ENCODE measurements around the gene GUCA2B. TPM values are rescaled to one million over a fixed set of nuclear protein-coding genes. Genes with fewer than 3 reads are reported as not detected.

GUCA2B gene
- total RNA-seq, 1 donor from 2014 or later = not detected

GRCh38 chr1:42183210-42183956 is 30.2 kb downstream of the GUCA2B start:
- no peak for TF ChIP-seq CTCF (IDR thresholded peaks at IDR 0.05)

GRCh38 chr1:42183957-42184268 is 30.7 kb downstream of the GUCA2B start:
- Mint-ChIP-seq H3K36me3 (ENCODE audit: unreplicated experiment) (peaks cover 23% of the 10 kb centered on the region), H3K4me3 (ENCODE audit: unreplicated experiment) (no peak overlapping the region), H3K27ac (ENCODE audit: unreplicated experiment) (no peak overlapping the region), H3K27me3 (ENCODE audit: unreplicated experiment) (no peaks in the 10 kb centered on the region), H3K4me1 (ENCODE audit: unreplicated experiment) (peaks cover 15% of the 10 kb centered on the region), H3K9me3 (ENCODE audit: unreplicated experiment) (no peaks in the 10 kb centered on the region)
- DNase-seq (ENCODE audit: extremely low spot score, unreplicated experiment) = no peak
- no peak for TF ChIP-seq CTCF (IDR thresholded peaks at IDR 0.05)

More at GRCh38 chr1:42183210-42183956, 30.2 kb downstream of the GUCA2B start:
- Mint-ChIP-seq H3K27ac (ENCODE audit: unreplicated experiment) (no peak overlapping the region), H3K4me3 (ENCODE audit: unreplicated experiment) (no peak overlapping the region), H3K27me3 (ENCODE audit: unreplicated experiment) (no peaks in the 10 kb centered on the region), H3K9me3 (ENCODE audit: unreplicated experiment) (no peaks in the 10 kb centered on the region), H3K4me1 (ENCODE audit: unreplicated experiment) (peaks cover 15% of the 10 kb centered on the region), H3K36me3 (ENCODE audit: unreplicated experiment) (peaks cover 20% of the 10 kb centered on the region)
- DNase-seq (ENCODE audit: extremely low spot score, unreplicated experiment) = no peak

DNA sequence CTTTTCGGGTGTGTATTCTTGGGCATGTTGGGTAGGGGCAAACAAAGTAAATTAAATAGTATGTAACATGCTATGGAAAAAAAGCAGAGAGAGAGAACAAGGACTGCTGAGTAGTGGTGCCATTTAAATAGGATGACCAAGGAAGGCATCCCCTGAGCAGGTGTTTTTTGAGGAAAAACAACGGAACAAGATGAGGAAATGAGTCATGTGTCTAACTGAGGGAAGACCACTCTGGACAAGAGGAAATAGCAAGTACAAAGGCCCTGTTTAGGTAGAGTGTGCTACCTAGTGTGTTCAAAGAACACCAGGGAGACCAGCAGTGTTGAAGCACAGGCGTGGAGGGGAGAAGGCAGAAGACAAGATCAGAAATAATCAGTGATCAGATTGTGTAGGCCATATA is 31.4 kb downstream of the GUCA2B start:
- no peak overlapping the region for H3K4me3 Mint-ChIP-seq (ENCODE audit: unreplicated experiment)
- H3K36me3 Mint-ChIP-seq (ENCODE audit: unreplicated experiment) = peaks cover 30% of the 10 kb centered on the region
- DNase-seq (ENCODE audit: extremely low spot score, unreplicated experiment) = no peak

GRCh38 chr1:42186152-42186551 is 32.9 kb downstream of the GUCA2B start:
- peaks cover 10% of the 10 kb centered on the region for H3K4me1 Mint-ChIP-seq (ENCODE audit: unreplicated experiment)
- DNase-seq (ENCODE audit: extremely low spot score, unreplicated experiment) = no peak
- peaks cover 44% of the 10 kb centered on the region for H3K36me3 Mint-ChIP-seq (ENCODE audit: unreplicated experiment)

More for the DNA sequence above, 31.4 kb downstream of the GUCA2B start:
- H3K27ac Mint-ChIP-seq (ENCODE audit: unreplicated experiment) = no peak overlapping the region
- H3K9me3 Mint-ChIP-seq (ENCODE audit: unreplicated experiment) = no peaks in the 10 kb centered on the region
- peaks cover 11% of the 10 kb centered on the region for H3K4me1 Mint-ChIP-seq (ENCODE audit: unreplicated experiment)
- H3K27me3 Mint-ChIP-seq (ENCODE audit: unreplicated experiment) = no peaks in the 10 kb centered on the region
- no peak for TF ChIP-seq CTCF (IDR thresholded peaks at IDR 0.05)

More at GRCh38 chr1:42186152-42186551, 32.9 kb downstream of the GUCA2B start:
- Mint-ChIP-seq H3K9me3 (ENCODE audit: unreplicated experiment) (no peaks in the 10 kb centered on the region), H3K4me3 (ENCODE audit: unreplicated experiment) (no peak overlapping the region), H3K27me3 (ENCODE audit: unreplicated experiment) (no peaks in the 10 kb centered on the region), H3K27ac (ENCODE audit: unreplicated experiment) (peak overlapping the region; percentile 52)
- TF ChIP-seq CTCF (IDR thresholded peaks at IDR 0.05) = no peak
